Neural progenitor cell (in vitro differentiated cells): ENCODE measurements around the gene LDB2. TPM values are rescaled to one million over a fixed set of nuclear protein-coding genes. Genes with fewer than 3 reads are reported as not detected.

Experiments
- DNase-seq: peaks from one replicate; pipeline ENCODE4 v3.0.0-alpha.2; 2016; ENCODE audit warnings: low spot score
- H2AFZ ChIP-seq: fragments of 200-600 bp; sonication (generic); replicated peaks from 2 replicates; pipeline ENCODE4 v1.6.1; 2016; ENCODE audit warnings: antibody characterized with exemption
- H3F3A ChIP-seq: fragments of 200-600 bp; sonication (generic); 2 replicates; pipeline ENCODE4 v1.6.1; 2016; ENCODE audit warnings: antibody characterized with exemption, low read depth
- H3K27ac ChIP-seq: fragments of 200-600 bp; sonication (generic); 2 replicates; pipeline ENCODE4 v1.5.1; 2016; ENCODE audit warnings: mild to moderate bottlenecking
- H3K27me3 ChIP-seq: fragments of 200-600 bp; sonication (generic); 2 replicates; pipeline ENCODE4 v1.6.1; 2016; ENCODE audit warnings: mild to moderate bottlenecking, moderate library complexity
- H3K36me3 ChIP-seq: fragments of 200-600 bp; sonication (generic); 2 replicates; pipeline ENCODE4 v1.5.1; 2016
- H3K4me1 ChIP-seq: fragments of 200-600 bp; sonication (generic); 2 replicates; pipeline ENCODE4 v1.6.1; 2016; ENCODE audit warnings: mixed run types
- H3K4me2 ChIP-seq: fragments of 200-600 bp; sonication (generic); 2 replicates; pipeline ENCODE4 v1.6.1; 2016
- H3K4me3 ChIP-seq: fragments of 200-600 bp; sonication (generic); 2 replicates; pipeline ENCODE4 v1.5.1; 2016
- H3K79me2 ChIP-seq: fragments of 200-600 bp; sonication (generic); 2 replicates; pipeline ENCODE4 v1.6.1; 2016; ENCODE audit warnings: low read depth
- H3K9ac ChIP-seq: fragments of 200-600 bp; sonication (generic); 2 replicates; pipeline ENCODE4 v1.6.1; 2016
- H3K9me3 ChIP-seq: fragments of 200-600 bp; sonication (generic); 2 replicates; pipeline ENCODE4 v1.5.1; 2016; ENCODE audit warnings: low read depth
- H4K20me1 ChIP-seq: fragments of 200-600 bp; sonication (generic); 2 replicates; pipeline ENCODE4 v1.6.1; 2016; ENCODE audit warnings: low read depth
- H3K27ac Mint-ChIP-seq: 3 replicates; pipeline ENCODE4 v1.8.0; 2021; ENCODE audit warnings: mixed read lengths
- H3K27me3 Mint-ChIP-seq: 2 replicates; pipeline ENCODE4 v1.8.0; 2022; ENCODE audit warnings: low read depth, mild to moderate bottlenecking, inconsistent platforms, moderate library complexity, mixed read lengths; ENCODE audit not compliant: insufficient read depth
- H3K36me3 Mint-ChIP-seq: 3 replicates; pipeline ENCODE4 v1.8.0; 2021; ENCODE audit warnings: mixed read lengths
- H3K4me1 Mint-ChIP-seq: 3 replicates; pipeline ENCODE4 v1.8.0; 2021; ENCODE audit warnings: mixed read lengths
- H3K4me3 Mint-ChIP-seq: 3 replicates; pipeline ENCODE4 v1.8.0; 2021; ENCODE audit warnings: mild to moderate bottlenecking, moderate library complexity, mixed read lengths
- H3K9me3 Mint-ChIP-seq: 3 replicates; pipeline ENCODE4 v1.8.0; 2020; ENCODE audit warnings: mixed read lengths
- EZH2 ChIP-seq: fragments of 200-600 bp; sonication (generic); IDR thresholded peaks from 2 replicates; pipeline ENCODE4 v1.6.1; 2017; ENCODE audit warnings: antibody characterized with exemption, mild to moderate bottlenecking, moderate library complexity
- EZH2phosphoT487 ChIP-seq: fragments of 200-600 bp; sonication (generic); IDR thresholded peaks from 2 replicates; pipeline ENCODE4 v1.6.1; 2017; ENCODE audit warnings: antibody characterized with exemption
- total RNA-seq: library from RNA; depleted of rRNA; stranded (reverse); fragments of >200 nt; gene quantifications from 2 replicates; pipeline ENCODE4 v1.2.3, GENCODE V29; 2015; ENCODE audit warnings: low replicate concordance
- TF ChIP-seq, protein P1 (sequence below): fragments of 200-600 bp; sonication (generic); IDR thresholded peaks from 2 replicates; pipeline ENCODE4 v1.5.1; 2017; ENCODE audit warnings: antibody characterized with exemption, mild to moderate bottlenecking

LDB2 gene
- total RNA-seq, 1 donor from 2014 or later, result 24.3 TPM

DNA sequence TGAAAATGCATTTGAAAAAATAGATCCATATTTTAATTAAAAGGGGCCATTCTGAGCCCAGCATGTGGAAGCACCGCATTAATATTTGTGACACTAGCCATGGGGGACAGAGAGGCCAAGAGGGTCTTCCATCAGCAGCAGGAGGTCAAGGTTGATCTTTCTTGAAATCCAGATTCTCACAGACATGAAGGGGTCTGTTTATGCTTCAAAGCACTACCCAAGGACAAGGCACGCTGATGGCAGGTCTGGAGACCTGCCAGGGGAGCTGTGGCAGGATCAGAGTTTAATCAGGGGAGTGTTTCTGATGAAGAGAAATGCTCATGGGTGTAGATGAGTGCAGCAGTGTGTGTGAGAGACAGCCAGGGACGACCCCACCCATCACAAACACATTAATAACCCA is 243.3 kb downstream of the LDB2 start:
- H3K79me2 ChIP-seq, result no peaks in the 10 kb centered on the region
- H3K4me1 Mint-ChIP-seq, result peaks cover 29% of the 10 kb centered on the region
- H3K4me3 ChIP-seq, result no peak overlapping the region

DNA sequence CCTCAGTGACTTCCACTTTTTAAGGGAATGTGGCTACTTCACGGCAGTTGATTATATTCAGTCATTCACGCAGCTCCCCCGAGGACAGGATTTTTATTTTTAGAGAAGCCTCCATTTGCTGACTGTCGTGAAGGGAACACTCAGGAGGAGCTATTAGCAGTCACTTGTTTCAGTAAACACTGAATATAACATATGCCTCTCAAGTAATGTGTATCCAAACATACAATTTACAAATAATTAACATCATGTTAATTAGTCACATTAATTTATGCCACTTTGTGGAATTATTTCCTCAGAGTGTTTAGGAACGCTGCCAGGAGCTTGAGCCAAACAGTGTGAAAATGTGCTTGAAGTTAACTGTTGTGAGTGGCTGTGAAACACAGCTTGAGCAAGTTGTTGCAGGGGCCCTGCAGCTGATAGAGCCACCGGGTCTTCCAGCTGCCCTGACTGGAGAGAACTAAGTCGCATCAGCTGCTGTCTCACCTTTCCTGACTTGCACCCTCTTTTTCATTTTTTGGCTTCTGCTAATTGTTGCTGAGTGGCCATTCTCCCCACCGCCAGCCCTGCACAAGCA is 245.6 kb downstream of the LDB2 start:
- peaks cover 2% of the 10 kb centered on the region for H3K27me3 Mint-ChIP-seq
- H3K4me1 ChIP-seq, result no peaks in the 10 kb centered on the region
- no peak overlapping the region for H3K4me3 ChIP-seq
- no peak overlapping the region for H3K27ac ChIP-seq
- TF ChIP-seq EZH2phosphoT487, result no peak
- TF ChIP-seq, protein P1, sequence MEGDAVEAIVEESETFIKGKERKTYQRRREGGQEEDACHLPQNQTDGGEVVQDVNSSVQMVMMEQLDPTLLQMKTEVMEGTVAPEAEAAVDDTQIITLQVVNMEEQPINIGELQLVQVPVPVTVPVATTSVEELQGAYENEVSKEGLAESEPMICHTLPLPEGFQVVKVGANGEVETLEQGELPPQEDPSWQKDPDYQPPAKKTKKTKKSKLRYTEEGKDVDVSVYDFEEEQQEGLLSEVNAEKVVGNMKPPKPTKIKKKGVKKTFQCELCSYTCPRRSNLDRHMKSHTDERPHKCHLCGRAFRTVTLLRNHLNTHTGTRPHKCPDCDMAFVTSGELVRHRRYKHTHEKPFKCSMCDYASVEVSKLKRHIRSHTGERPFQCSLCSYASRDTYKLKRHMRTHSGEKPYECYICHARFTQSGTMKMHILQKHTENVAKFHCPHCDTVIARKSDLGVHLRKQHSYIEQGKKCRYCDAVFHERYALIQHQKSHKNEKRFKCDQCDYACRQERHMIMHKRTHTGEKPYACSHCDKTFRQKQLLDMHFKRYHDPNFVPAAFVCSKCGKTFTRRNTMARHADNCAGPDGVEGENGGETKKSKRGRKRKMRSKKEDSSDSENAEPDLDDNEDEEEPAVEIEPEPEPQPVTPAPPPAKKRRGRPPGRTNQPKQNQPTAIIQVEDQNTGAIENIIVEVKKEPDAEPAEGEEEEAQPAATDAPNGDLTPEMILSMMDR, result no peak
- no peak for TF ChIP-seq EZH2
- H3K36me3 Mint-ChIP-seq, result no peaks in the 10 kb centered on the region
- no peak overlapping the region for H3K4me3 Mint-ChIP-seq
- H3F3A ChIP-seq, result no peaks in the 10 kb centered on the region
- no peaks in the 10 kb centered on the region for H3K9me3 Mint-ChIP-seq
- DNase-seq, result no peak
- H3K79me2 ChIP-seq, result no peaks in the 10 kb centered on the region
- H3K27me3 ChIP-seq, result no peaks in the 10 kb centered on the region
- H3K4me2 ChIP-seq, result no peak overlapping the region
- peaks cover 28% of the 10 kb centered on the region for H3K4me1 Mint-ChIP-seq
- no peaks in the 10 kb centered on the region for H4K20me1 ChIP-seq
- H2AFZ ChIP-seq, result no peak overlapping the region
- H3K36me3 ChIP-seq, result no peaks in the 10 kb centered on the region
- no peak overlapping the region for H3K27ac Mint-ChIP-seq
- no peak overlapping the region for H3K9ac ChIP-seq
- H3K9me3 ChIP-seq, result no peaks in the 10 kb centered on the region

More for the DNA sequence above, 243.3 kb downstream of the LDB2 start:
- no peaks in the 10 kb centered on the region for H3K27me3 ChIP-seq
- peaks cover 11% of the 10 kb centered on the region for H3K4me1 ChIP-seq
- TF ChIP-seq EZH2phosphoT487 (no peak), EZH2 (no peak)
- Mint-ChIP-seq H3K27me3 (peaks cover 2% of the 10 kb centered on the region), H3K36me3 (no peaks in the 10 kb centered on the region), H3K4me3 (no peak overlapping the region), H3K9me3 (no peaks in the 10 kb centered on the region), H3K27ac (peak overlapping the region; percentile 74)
- DNase-seq, result no peak
- H3F3A ChIP-seq, result no peaks in the 10 kb centered on the region
- H3K27ac ChIP-seq, result no peak overlapping the region
- H3K9ac ChIP-seq, result no peak overlapping the region
- H3K36me3 ChIP-seq, result no peaks in the 10 kb centered on the region
- no peaks in the 10 kb centered on the region for H3K9me3 ChIP-seq
- H2AFZ ChIP-seq, result no peak overlapping the region
- H4K20me1 ChIP-seq, result no peaks in the 10 kb centered on the region
- no peak overlapping the region for H3K4me2 ChIP-seq

DNA sequence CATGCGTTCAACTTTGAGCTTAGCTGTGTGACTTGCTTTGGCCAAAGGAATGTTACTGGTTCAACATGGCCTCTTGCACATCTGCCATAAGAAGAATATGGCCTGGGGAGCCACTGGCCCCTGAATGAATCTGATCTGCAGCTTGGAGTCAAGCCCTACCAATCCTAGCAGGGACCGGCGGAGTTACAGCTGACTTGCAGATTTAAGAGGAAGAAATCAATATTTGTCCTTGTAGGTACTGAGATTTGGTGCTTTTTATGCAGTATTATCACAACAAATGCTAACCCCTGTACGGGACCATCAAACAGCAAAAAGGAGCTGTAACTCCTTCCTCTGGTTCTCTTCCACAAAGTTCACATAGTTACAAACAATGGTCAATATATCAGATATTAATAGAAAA is 252.0 kb downstream of the LDB2 start:
- no peak overlapping the region for H3K4me3 Mint-ChIP-seq
- Histone ChIP-seq H3K79me2 (no peaks in the 10 kb centered on the region), H3K4me3 (no peak overlapping the region), H4K20me1 (no peaks in the 10 kb centered on the region), H3K36me3 (no peaks in the 10 kb centered on the region), H3F3A (no peaks in the 10 kb centered on the region), H3K27ac (no peak overlapping the region), H3K9me3 (no peaks in the 10 kb centered on the region), H3K4me1 (no peaks in the 10 kb centered on the region), H3K9ac (no peak overlapping the region), H3K27me3 (no peaks in the 10 kb centered on the region), H2AFZ (no peak overlapping the region), H3K4me2 (no peak overlapping the region)
- no peak overlapping the region for H3K27ac Mint-ChIP-seq
- H3K9me3 Mint-ChIP-seq, result no peaks in the 10 kb centered on the region
- DNase-seq, result no peak
- H3K27me3 Mint-ChIP-seq, result no peaks in the 10 kb centered on the region
- peaks cover 2% of the 10 kb centered on the region for H3K36me3 Mint-ChIP-seq
- TF ChIP-seq EZH2 (no peak), EZH2phosphoT487 (no peak)
- TF ChIP-seq, protein P1, result no peak
- peaks cover 3% of the 10 kb centered on the region for H3K4me1 Mint-ChIP-seq

DNA sequence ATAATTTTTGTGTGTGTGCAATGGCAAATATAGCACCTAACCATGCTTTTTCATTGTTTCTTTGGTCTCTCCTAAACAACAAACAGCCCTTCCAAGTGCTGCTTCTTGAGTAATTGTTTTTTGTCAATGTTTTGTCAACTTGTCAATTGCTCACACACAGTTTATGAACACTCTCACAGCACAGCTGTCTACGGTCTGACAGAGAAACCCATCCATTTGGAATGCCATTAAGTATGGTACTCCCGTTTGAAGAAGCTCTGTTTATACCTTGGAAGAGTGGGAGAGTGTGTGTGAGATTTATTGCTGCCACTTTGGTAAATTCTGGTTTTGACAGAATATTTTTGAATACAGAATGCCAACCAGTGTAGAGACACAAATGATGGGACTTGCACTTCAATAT is 254.6 kb downstream of the LDB2 start:
- no peak for DNase-seq
- no peaks in the 10 kb centered on the region for H3K79me2 ChIP-seq
- H3K27ac ChIP-seq, result no peak overlapping the region
- no peaks in the 10 kb centered on the region for H3F3A ChIP-seq
- no peak overlapping the region for H2AFZ ChIP-seq
- H3K36me3 Mint-ChIP-seq, result peaks cover 2% of the 10 kb centered on the region
- peaks cover 3% of the 10 kb centered on the region for H3K4me1 Mint-ChIP-seq
- no peaks in the 10 kb centered on the region for H3K27me3 Mint-ChIP-seq
- no peak overlapping the region for H3K4me3 ChIP-seq
- no peaks in the 10 kb centered on the region for H3K36me3 ChIP-seq
- H4K20me1 ChIP-seq, result no peaks in the 10 kb centered on the region
- no peak overlapping the region for H3K4me2 ChIP-seq
- H3K4me3 Mint-ChIP-seq, result no peak overlapping the region
- H3K4me1 ChIP-seq, result no peaks in the 10 kb centered on the region
- no peaks in the 10 kb centered on the region for H3K9me3 ChIP-seq
- no peak for TF ChIP-seq EZH2phosphoT487
- no peak for TF ChIP-seq EZH2
- TF ChIP-seq, protein P1, result no peak
- H3K9me3 Mint-ChIP-seq, result no peaks in the 10 kb centered on the region
- no peaks in the 10 kb centered on the region for H3K27me3 ChIP-seq
- no peak overlapping the region for H3K9ac ChIP-seq
- H3K27ac Mint-ChIP-seq, result no peak overlapping the region
